ENCODE measurements around the gene MS4A6E.

MS4A6E gene

DNA sequence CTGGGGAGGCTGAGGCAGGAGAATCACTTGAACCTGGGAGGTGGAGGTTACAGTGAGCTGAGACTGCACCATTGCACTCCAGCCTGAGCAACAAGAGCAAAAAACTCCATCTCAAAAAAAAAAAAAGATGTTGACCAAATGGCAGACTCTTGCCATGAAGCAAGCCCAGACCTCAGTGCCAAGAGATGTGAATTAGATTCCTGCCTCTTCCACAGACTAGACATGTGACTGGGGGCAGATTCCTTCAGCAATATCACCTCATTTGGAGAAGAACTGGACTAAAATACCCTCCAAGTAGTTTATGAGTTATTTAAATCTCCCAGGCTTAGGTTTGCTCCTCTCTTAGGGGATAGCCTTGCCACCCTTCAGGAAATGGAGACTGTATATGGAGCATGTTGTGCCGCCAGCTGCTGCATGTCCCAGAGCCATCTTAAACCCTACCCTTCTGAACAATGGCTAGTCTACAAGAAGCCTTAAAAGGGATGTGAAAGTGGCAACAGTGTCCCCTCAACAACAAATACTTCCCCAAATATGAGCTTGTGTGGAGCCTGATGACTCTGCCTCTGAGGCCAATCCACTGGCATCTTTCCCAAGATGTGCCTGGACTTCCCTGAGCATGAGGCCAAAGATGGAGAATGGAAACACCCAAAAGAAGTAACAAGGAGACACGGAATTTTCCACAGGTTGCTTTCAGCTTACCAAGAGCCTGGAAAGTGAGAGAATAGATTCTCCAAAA lies 50.5 kb downstream of the MS4A6E start:
- peak in 1 of 2 experiments; percentile 61 for DNase-seq (ENCODE audit: low read depth in 1 of 2, low spot score in 1 of 2)
- Histone ChIP-seq H3K27me3 (ENCODE audit: insufficient read depth, poor library complexity, severe bottlenecking) (no peaks in the 10 kb centered on the region), H3K27ac (replicated peaks) (peak overlapping the region; percentile 60), H3K4me3 (replicated peaks; ENCODE audit: insufficient read depth, low read length) (no peak overlapping the region)
- no peak for TF ChIP-seq SPI1 (IDR thresholded peaks at IDR 0.05; ENCODE audit: borderline replicate concordance, low read depth)
- TF ChIP-seq GABPA (IDR thresholded peaks at IDR 0.05; ENCODE audit: low read depth): no peak
- TF ChIP-seq, protein P1, sequence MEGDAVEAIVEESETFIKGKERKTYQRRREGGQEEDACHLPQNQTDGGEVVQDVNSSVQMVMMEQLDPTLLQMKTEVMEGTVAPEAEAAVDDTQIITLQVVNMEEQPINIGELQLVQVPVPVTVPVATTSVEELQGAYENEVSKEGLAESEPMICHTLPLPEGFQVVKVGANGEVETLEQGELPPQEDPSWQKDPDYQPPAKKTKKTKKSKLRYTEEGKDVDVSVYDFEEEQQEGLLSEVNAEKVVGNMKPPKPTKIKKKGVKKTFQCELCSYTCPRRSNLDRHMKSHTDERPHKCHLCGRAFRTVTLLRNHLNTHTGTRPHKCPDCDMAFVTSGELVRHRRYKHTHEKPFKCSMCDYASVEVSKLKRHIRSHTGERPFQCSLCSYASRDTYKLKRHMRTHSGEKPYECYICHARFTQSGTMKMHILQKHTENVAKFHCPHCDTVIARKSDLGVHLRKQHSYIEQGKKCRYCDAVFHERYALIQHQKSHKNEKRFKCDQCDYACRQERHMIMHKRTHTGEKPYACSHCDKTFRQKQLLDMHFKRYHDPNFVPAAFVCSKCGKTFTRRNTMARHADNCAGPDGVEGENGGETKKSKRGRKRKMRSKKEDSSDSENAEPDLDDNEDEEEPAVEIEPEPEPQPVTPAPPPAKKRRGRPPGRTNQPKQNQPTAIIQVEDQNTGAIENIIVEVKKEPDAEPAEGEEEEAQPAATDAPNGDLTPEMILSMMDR (IDR thresholded peaks at IDR 0.05; ENCODE audit: insufficient read depth, low read length): no peak
- no peak for TF ChIP-seq POLR2AphosphoS5 (IDR thresholded peaks at IDR 0.05; ENCODE audit: low read depth)
- no peak for TF ChIP-seq REST (IDR thresholded peaks at IDR 0.05; ENCODE audit: insufficient replicate concordance, low read depth)

- peak; percentile 61 to 81 for DNase-seq (ENCODE audit: low read depth in 1 of 2, low spot score in 1 of 2)
- Histone ChIP-seq H3K27ac (replicated peaks) (peak within 1 kb of the TSS; percentile 60), H3K4me3 (replicated peaks; ENCODE audit: insufficient read depth, low read length) (peak within 1 kb of the TSS; percentile 15), H3K27me3 (ENCODE audit: insufficient read depth, poor library complexity, severe bottlenecking) (no peaks in the 10 kb centered on the region)
- TF ChIP-seq, protein P1 (IDR thresholded peaks at IDR 0.05; ENCODE audit: insufficient read depth, low read length): no peak
- no peak for TF ChIP-seq REST (IDR thresholded peaks at IDR 0.05; ENCODE audit: insufficient replicate concordance, low read depth)
- TF ChIP-seq POLR2AphosphoS5 (IDR thresholded peaks at IDR 0.05; ENCODE audit: low read depth): peak; percentile 43; the same call in 1 of the 2 replicates
- TF ChIP-seq SPI1 (IDR thresholded peaks at IDR 0.05; ENCODE audit: borderline replicate concordance, low read depth): peak; percentile 75; the same call in 1 of the 2 replicates
- TF ChIP-seq GABPA (IDR thresholded peaks at IDR 0.05; ENCODE audit: low read depth): peak; percentile 72
Observed at GRCh38 chr11:60378354-60378753, 51.3 kb downstream of the MS4A6E start, which contains the start of gene MS4A7. Gene MS4A7 (plus strand): TSS chr11:60378532. CDS start chr11:60383142, 4,610 bp downstream.

- Histone ChIP-seq H3K4me3 (replicated peaks; ENCODE audit: insufficient read depth, low read length) (no peak overlapping the region), H3K27me3 (ENCODE audit: insufficient read depth, poor library complexity, severe bottlenecking) (no peaks in the 10 kb centered on the region), H3K27ac (replicated peaks) (peak overlapping the region; percentile 74)
- TF ChIP-seq, protein P1 (IDR thresholded peaks at IDR 0.05; ENCODE audit: insufficient read depth, low read length): no peak
- TF ChIP-seq SPI1 (IDR thresholded peaks at IDR 0.05; ENCODE audit: borderline replicate concordance, low read depth): peak; percentile 82; the same call in 1 of the 2 replicates
- peak; percentile 87 for TF ChIP-seq REST (IDR thresholded peaks at IDR 0.05; ENCODE audit: insufficient replicate concordance, low read depth)
- DNase-seq (ENCODE audit: low read depth in 1 of 2, low spot score in 1 of 2): peak; percentile 66 to 71
Observed at GRCh38 chr11:60389279-60389910, 62.3 kb downstream of the MS4A6E start.
